ENCODE measurements around the gene SYNE2.
"Not testable (repeated sequence)": the region's sequence is repeated elsewhere in the genome, so short reads cannot be mapped to it uniquely, and the experiment has no call there.

The SYNE2 gene

GRCh38 chr14:64119500-64119899 lies 266.7 kb downstream of the SYNE2 start:
- DNase-seq (ENCODE audit: low read depth in 2 of 2): no peak

- no peak for DNase-seq (ENCODE audit: low read depth in 2 of 2)
Observed at GRCh38 chr14:64119980-64120379, 267.2 kb downstream of the SYNE2 start.

DNA sequence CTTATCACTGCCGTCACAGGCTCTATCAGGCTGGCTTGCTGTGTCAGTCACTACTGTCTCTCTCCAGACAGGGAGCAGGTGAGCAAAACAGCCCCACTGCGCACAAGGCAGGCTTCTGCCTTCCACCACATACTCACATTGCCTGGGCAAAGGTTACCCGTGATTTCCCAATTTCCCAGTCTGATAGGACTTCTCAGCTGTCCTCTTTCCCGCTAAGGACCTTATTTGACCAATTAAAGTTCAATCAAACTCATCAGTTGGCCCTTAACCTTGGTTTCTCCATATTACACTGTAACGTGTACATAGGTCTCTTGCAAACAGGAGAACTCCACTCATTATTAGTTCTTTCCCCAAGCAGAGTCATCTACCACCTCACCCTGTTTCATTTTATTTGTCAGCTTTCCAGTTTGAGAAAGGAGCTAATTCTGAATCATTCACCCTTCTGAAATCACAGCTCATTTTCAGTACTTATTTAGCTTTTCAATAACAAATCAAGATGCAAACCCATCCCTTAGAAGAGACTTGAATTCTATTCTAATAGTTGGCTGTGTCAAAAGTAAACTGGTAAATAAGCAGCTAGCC lies 270.5 kb downstream of the SYNE2 start:
- no peak for DNase-seq (ENCODE audit: low read depth in 2 of 2)

DNA sequence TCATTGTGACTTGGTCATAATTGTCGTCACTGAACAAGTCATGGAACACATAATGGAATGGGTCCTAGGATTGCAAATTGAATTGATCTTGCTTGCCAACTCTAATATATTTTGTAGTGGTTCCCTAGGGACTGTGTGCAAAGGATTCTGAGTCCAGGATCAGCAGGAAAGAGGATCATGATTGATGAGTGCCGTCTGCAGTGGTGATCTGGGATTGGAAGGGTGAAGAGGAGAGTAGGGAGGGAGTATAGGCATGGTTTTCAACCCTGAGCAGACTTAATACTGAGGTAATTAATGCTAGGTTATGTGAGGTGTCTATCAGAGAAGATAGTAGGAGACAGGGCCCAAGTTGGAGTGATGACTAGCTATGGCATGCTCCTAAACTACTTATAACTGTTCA lies 272.5 kb downstream of the SYNE2 start:
- DNase-seq (ENCODE audit: low read depth in 2 of 2): no peak

GRCh38 chr14:64126548-64126947 lies 273.7 kb downstream of the SYNE2 start:
- DNase-seq (ENCODE audit: low read depth in 2 of 2): no peak

- no peak for DNase-seq (ENCODE audit: low read depth in 2 of 2)
Observed at GRCh38 chr14:64137657-64138290, 285.0 kb downstream of the SYNE2 start.

GRCh38 chr14:64147126-64147790 lies 294.5 kb downstream of the SYNE2 start:
- no peak for DNase-seq (ENCODE audit: low read depth in 2 of 2)

DNA sequence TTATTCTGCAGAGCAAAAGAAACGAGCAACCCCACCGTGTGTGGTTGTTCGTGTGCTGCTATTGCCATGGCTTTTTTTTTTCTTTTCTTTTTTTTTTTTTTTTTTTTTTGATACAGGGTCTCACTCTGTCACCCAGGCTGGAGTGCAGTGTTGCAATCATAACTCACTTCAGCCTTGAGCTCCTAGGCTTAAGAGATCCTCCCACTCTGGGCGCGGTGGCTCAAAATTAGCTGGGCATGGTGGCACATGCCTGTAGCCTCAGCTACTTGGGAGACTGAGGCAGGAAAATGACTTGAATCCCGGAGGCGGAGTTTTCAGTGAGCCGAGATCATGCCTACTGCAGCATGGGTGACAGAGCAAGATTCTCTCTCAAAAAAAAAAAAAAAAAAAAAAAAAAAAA lies 297.1 kb downstream of the SYNE2 start:
- DNase-seq (ENCODE audit: low read depth in 2 of 2): no peak

DNA sequence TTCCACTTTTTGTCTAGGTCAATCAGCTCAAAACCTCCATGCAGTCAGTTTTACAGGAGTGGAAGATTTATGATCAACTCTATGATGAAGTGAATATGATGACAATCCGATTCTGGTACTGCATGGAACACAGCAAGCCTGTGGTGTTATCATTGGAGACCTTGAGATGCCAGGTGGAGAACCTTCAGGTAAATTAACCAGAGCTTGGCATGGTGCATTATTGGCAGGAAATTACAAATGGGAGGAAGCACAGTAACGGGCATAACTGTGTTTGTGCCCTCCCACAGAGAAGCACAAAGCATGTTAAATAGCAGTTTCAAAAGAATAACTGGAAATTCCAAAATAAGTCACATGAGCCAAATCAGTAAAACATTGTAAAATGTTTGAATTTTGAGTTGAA lies 305.8 kb downstream of the SYNE2 start:
- DNase-seq (ENCODE audit: low read depth in 2 of 2): no peak

DNA sequence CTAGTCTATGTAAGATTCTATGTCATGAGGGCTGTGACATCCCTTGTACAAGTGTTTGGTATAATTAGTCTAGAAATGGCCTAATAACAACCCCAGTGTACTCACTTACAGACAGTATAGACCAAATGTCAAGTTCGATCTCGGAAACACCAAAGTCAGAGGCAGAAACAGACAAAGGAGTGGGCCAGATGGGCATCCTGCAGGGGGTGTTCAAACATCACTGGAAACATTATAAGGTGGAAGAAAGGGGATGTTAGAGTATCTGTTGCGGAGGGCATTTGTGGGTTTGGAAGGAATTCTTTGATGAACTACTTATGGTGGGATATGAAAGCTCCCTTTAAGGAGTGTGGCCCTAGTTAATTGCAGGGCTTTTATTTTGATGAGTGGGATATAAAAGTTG lies 306.8 kb downstream of the SYNE2 start:
- DNase-seq (ENCODE audit: low read depth in 2 of 2): no peak

DNA sequence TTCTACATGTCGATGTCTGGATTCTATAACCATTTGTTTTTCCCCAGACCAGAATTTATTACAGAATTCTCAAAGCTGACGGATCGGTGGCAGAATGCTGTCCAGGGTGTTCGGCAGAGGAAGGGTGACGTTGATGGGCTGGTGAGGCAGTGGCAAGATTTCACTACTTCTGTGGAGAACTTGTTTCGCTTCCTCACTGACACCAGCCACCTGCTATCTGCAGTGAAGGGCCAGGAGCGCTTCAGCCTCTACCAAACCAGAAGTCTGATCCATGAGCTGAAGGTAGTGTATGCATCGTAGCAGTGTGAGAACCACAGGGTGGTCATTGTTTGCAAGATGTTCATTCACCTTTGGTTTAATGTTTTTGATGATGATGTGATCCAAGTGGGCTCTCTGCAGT lies 317.4 kb downstream of the SYNE2 start:
- no peak for DNase-seq (ENCODE audit: low read depth in 2 of 2)

- no peak for DNase-seq (ENCODE audit: low read depth in 2 of 2)
Observed at GRCh38 chr14:64174922-64175782, 322.3 kb downstream of the SYNE2 start.

DNA sequence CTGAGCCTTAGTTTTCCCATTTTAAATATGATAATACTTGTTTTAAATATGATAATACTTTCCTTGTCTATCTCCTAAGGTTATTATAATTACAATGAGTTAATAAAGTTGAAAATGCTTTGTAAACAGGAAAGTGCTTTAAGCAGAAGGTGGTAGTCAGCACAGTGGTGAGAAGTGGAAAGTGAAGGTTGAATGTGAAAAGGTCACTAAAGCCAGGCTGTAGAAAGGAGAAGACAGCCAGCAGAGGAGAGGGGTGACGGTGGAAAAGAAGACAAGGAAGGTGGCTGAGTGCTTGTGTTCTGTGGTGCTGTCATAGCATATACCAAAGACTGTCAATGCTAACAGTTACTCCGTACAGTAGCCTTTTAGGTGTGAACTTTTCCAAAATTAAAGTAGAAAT lies 323.5 kb downstream of the SYNE2 start:
- DNase-seq (ENCODE audit: low read depth in 2 of 2): no peak

- DNase-seq (ENCODE audit: low read depth in 2 of 2): no peak
Observed at GRCh38 chr14:64178814-64179213, 326.0 kb downstream of the SYNE2 start.

DNA sequence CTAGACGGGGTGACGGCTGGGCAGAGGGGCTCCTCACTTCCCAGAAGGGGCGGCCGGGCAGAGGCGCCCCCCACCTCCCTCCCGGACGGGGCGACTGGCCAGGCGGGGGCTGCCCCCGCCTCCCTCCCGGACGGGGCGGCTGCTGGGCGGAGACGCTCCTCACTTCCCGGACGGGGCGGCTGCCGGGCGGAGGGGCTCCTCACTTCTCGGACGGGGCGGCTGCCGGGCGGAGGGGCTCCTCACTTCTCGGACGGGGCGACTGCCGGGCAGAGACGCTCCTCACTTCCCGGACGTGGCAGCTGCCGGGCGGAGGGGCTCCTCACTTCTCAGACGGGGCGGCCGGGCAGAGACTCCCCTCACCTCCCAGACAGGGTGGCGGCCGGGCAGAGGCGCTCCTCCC lies 330.1 kb downstream of the SYNE2 start:
- not testable (repeated sequence) for DNase-seq (ENCODE audit: low read depth in 2 of 2)

DNA sequence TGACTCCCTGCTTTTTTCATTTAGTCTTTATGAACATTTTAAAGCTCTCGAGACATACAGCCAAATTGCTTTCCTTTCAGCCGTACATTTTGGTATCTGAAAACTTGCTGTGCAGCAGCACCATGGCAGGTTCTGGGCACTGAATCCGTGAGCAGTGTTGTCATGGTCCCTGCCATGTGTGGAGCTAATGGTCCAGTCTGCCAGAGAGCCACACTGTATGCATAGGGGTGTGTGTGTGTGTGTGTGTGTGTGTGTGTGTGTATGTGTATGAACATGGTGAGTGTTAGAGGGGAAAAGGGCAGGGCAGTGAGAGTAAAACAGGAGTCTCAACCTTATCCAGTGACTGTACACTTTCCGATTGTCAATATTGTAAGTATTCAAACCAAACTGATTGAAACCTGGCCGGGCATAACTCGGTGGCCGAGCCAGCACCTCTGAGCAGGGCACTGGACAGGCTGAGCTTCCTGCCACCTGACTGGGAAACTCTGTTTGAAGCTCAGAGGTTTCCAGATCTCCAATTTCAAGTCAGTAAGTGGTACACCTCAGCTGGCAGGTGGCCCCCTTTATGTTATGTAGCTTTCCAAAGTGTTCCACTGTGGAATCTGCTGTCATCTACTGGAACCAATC lies 331.4 kb downstream of the SYNE2 start:
- DNase-seq (ENCODE audit: low read depth in 2 of 2): no peak

DNA sequence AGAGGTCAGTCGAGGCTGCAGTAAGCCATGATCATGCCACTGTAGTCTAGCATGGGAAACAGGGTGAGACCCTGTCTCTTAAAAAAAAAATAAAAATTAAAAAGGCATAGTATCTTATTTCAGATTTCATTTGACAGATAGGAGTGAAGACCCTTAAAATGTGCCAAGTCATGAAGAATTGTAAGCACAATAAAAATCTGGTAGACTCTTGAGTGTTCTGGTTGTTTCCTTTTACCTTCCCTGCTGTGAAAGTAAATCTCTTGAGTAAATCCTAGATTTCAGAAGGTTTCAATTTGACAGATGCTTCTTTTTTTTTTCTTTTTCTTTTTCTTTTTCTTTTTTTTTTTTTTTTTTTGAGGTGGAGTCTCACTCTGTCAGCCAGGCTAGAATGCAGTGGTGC lies 332.4 kb downstream of the SYNE2 start:
- no peak for DNase-seq (ENCODE audit: low read depth in 2 of 2)

- no peak for DNase-seq (ENCODE audit: low read depth in 2 of 2)
Observed at GRCh38 chr14:64186231-64187129, 333.7 kb downstream of the SYNE2 start.

- DNase-seq (ENCODE audit: low read depth in 2 of 2): no peak
Observed at GRCh38 chr14:64187331-64187730, 334.5 kb downstream of the SYNE2 start.

DNA sequence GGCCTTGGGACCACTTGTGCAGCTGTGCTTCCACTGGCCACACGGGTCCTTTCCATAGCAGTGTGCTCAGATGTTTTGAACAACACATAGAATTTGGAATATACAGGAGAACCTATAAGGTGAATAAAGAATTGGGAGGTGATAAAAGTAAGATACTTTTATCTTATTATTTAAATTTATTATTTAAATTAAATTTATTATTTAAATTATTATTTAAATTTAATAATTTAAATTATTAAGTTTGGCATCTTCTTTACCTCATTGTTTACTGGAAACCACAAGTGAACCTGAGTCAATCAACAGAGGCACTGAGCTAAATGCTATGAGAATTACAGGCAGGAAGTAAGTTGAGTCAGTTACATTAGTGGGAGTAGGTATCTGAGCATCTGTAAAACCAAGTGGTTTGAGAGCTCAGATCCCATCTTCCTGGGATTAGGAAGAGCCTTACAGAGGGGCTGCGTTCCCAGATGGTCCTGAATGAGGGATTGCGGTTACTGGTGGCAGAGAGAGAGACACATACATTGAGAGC lies 338.2 kb downstream of the SYNE2 start:
- no peak for DNase-seq (ENCODE audit: low read depth in 2 of 2)

DNA sequence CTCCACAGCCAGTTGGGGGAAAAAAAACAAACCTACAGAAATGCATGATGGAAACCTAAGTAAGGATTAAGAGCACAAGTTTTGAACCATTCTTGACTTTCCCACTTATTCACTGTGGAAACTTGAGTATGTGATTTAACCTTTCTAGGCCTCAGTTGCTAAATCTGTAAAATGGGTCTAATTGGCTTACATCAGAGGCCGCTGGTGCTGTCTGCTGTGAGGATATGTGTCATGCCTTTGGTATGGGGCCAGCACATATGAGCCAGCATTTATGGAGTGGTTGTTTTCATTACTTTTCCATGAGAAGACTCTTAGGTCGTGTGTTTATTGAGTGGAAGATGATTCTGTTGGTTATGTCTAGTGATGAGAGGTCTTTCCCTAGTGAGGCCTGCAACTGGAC lies 339.0 kb downstream of the SYNE2 start:
- DNase-seq (ENCODE audit: low read depth in 2 of 2): no peak

Measured in stimulated activated CD8-positive, alpha-beta memory T cell treated with anti-CD3 and anti-CD28 coated beads, Interleukin-7, amount 100 ng/mL, for 4 hours (primary cell).